HepG2 (cell line): ENCODE measurements around the gene ELAPOR1. TPM values are rescaled to one million over a fixed set of nuclear protein-coding genes. Genes with fewer than 3 reads are reported as not detected.
A peak's percentile ranks its signal among the peaks of the same experiment; 100 is the strongest.

ENCODE experiments used
- ASH2L ChIP-seq: fragments of 300-600, 200-600 bp; sonication (generic); IDR thresholded peaks from 2 replicates; pipeline ENCODE4 v1.7.0; 2017; ENCODE audit warnings: low read depth, mild to moderate bottlenecking, moderate library complexity, mixed read lengths, low read length; ENCODE audit not compliant: insufficient read length
- HNF4G ChIP-seq, 2 experiments: sonication (generic) in 1 of 2; formaldehyde crosslinking in 1 of 2; IDR thresholded peaks; 2 replicates each; pipeline versions ENCODE4 v1.4.0 to v1.6.1; 2011 to 2020; ENCODE audit warnings: borderline replicate concordance in 2 of 2, low read depth in 2 of 2, mild to moderate bottlenecking in 2 of 2, low read length in 1 of 2, missing genetic modification reagents in 1 of 2, moderate library complexity in 1 of 2
- KDM3A ChIP-seq: IDR thresholded peaks from 2 replicates; pipeline ENCODE4 v1.6.1; 2018; ENCODE audit warnings: low read depth, missing compliant biosample characterization
- PRPF4 ChIP-seq: fragments of 200-400 bp; formaldehyde crosslinking; IDR thresholded peaks from 2 replicates; pipeline ENCODE4 v1.6.1; 2016; ENCODE audit warnings: low read length, low read depth; ENCODE audit not compliant: poor library complexity, severe bottlenecking
- SOX5 ChIP-seq: IDR thresholded peaks from 2 replicates; pipeline ENCODE4 v1.6.1; 2016; ENCODE audit warnings: borderline replicate concordance
- SRSF9 ChIP-seq: fragments of 200-400 bp; formaldehyde crosslinking; IDR thresholded peaks from 2 replicates; pipeline ENCODE4 v1.6.1; 2018; ENCODE audit warnings: borderline replicate concordance, mild to moderate bottlenecking, low read depth, low read length; ENCODE audit not compliant: insufficient read depth, poor library complexity, severe bottlenecking
- TBX2 ChIP-seq: sonication (generic); formaldehyde crosslinking; IDR thresholded peaks from 2 replicates; pipeline ENCODE4 v1.5.0; 2020; ENCODE audit warnings: missing genetic modification reagents, mild to moderate bottlenecking, borderline replicate concordance
- YEATS2 ChIP-seq: sonication (generic); formaldehyde crosslinking; IDR thresholded peaks from 2 replicates; pipeline ENCODE4 v1.4.0; 2020; ENCODE audit warnings: missing genetic modification reagents, borderline replicate concordance
- ZBTB21 ChIP-seq: sonication (generic); formaldehyde crosslinking; IDR thresholded peaks from 2 replicates; pipeline ENCODE4 v1.4.0; 2020; ENCODE audit warnings: missing genetic modification reagents
- ZBTB25 ChIP-seq: IDR thresholded peaks from 2 replicates; pipeline ENCODE4 v1.6.1; 2018; ENCODE audit warnings: missing genetic modification reagents
- ZMYM3 ChIP-seq: sonication (generic); formaldehyde crosslinking; IDR thresholded peaks from 2 replicates; pipeline ENCODE4 v1.5.1; 2020; ENCODE audit warnings: mild to moderate bottlenecking, missing genetic modification reagents
- ZNF260 ChIP-seq: sonication (generic); formaldehyde crosslinking; IDR thresholded peaks from 2 replicates; pipeline ENCODE4 v1.4.0; 2020; ENCODE audit warnings: missing genetic modification reagents, low read depth, mild to moderate bottlenecking, borderline replicate concordance
- ZNF335 ChIP-seq: sonication (generic); formaldehyde crosslinking; IDR thresholded peaks from 2 replicates; pipeline ENCODE4 v1.4.0; 2020; ENCODE audit warnings: missing genetic modification reagents
- ZNF766 ChIP-seq: sonication (generic); formaldehyde crosslinking; IDR thresholded peaks from 2 replicates; pipeline ENCODE4 v1.5.0; 2020; ENCODE audit warnings: missing genetic modification reagents, borderline replicate concordance
- ZNF841 ChIP-seq: sonication (generic); formaldehyde crosslinking; IDR thresholded peaks from 2 replicates; pipeline ENCODE4 v1.8.1; 2023; ENCODE audit warnings: missing genetic modification reagents, borderline replicate concordance
- ZSCAN25 ChIP-seq: sonication (generic); formaldehyde crosslinking; IDR thresholded peaks from 2 replicates; pipeline ENCODE4 v1.8.0; 2022; ENCODE audit warnings: mild to moderate bottlenecking, missing genetic modification reagents
- polyA plus RNA-seq, 8 experiments: library from polyadenylated mRNA; depleted of rRNA in 3 of 8; stranded (reverse) in 7 of 8; unstranded in 1 of 8; fragments of >200 nt; fragmentation: Illumina TruSeq in 4 of 8; extraction: Trizol in 4 of 8; gene quantifications; 2 replicates each; pipeline versions ENCODE4 v1.2.1 to v1.2.3, GENCODE V29; 2011 to 2016; ENCODE audit warnings: low read depth in 4 of 8, missing spikeins in 1 of 8, mixed read lengths in 1 of 8; ENCODE audit not compliant: insufficient read depth in 1 of 8
- total RNA-seq, 5 experiments: library from RNA; depleted of rRNA; stranded (reverse); fragments of >200 nt; fragmentation: Illumina TruSeq; extraction: Trizol; gene quantifications; 2 replicates each; pipeline ENCODE4 v1.2.3, GENCODE V29; 2016; ENCODE audit warnings: low read depth in 1 of 5
- TF ChIP-seq, protein P1 (sequence below): sonication (generic); formaldehyde crosslinking; IDR thresholded peaks from 2 replicates; pipeline ENCODE4 v1.4.0; 2020; ENCODE audit warnings: missing genetic modification reagents, borderline replicate concordance
- TF ChIP-seq, protein P2 (sequence below): sonication (generic); formaldehyde crosslinking; IDR thresholded peaks from 2 replicates; pipeline ENCODE4 v1.4.0; 2020; ENCODE audit warnings: missing genetic modification reagents
- TF ChIP-seq, protein P3 (sequence below): sonication (generic); formaldehyde crosslinking; IDR thresholded peaks from 2 replicates; pipeline ENCODE4 v1.4.0; 2020; ENCODE audit warnings: mild to moderate bottlenecking, missing genetic modification reagents, borderline replicate concordance
- TF ChIP-seq, protein P4 (sequence below): sonication (generic); formaldehyde crosslinking; IDR thresholded peaks from 2 replicates; pipeline ENCODE4 v1.4.0; 2020; ENCODE audit warnings: missing genetic modification reagents

Gene ELAPOR1
- total and polyA plus RNA-seq, 2 of the 13 experiments (the other 11 are each of a cell fraction or from before 2014, with no cell fraction given) = 0.13 to 0.20 TPM

GRCh38 chr1:109089242-109090015 lies 24.5 kb upstream of the ELAPOR1 start (continued):
- TF ChIP-seq YEATS2 (CRISPR knock-in tag) (peak; percentile 29; the same call in 1 of the 2 replicates), SRSF9 (no peak), ZMYM3 (CRISPR knock-in tag) (peak; percentile 34; the same call in 1 of the 2 replicates), HNF4G (IDR thresholded peaks at IDR 0.05; ENCODE audit: borderline replicate concordance, low read depth, low read length) (peak; percentile 74), HNF4G (CRISPR knock-in tag; IDR thresholded peaks at IDR 0.05; ENCODE audit: borderline replicate concordance, low read depth) (no peak; the same call in 1 of the 2 replicates), ZBTB21 (no peak), ZNF260 (CRISPR knock-in tag) (no peak), PRPF4 (peak; percentile 43), ZSCAN25 (CRISPR knock-in tag) (no peak), ASH2L (peak; percentile 55), ZNF766 (0 out of 2 replicates have a peak, but pooled peaks have one; percentile 32), KDM3A (CRISPR knock-in tag) (peak; percentile 27; the same call in 1 of the 2 replicates), TBX2 (CRISPR knock-in tag) (peak; percentile 76), ZNF841 (CRISPR knock-in tag) (no peak), SOX5 (CRISPR knock-in tag) (peak; percentile 64; the same call in 1 of the 2 replicates), ZNF335 (CRISPR knock-in tag) (peak; percentile 82; the same call in 1 of the 2 replicates), ZBTB25 (CRISPR knock-in tag) (peak; percentile 82)
- TF ChIP-seq, protein P1, sequence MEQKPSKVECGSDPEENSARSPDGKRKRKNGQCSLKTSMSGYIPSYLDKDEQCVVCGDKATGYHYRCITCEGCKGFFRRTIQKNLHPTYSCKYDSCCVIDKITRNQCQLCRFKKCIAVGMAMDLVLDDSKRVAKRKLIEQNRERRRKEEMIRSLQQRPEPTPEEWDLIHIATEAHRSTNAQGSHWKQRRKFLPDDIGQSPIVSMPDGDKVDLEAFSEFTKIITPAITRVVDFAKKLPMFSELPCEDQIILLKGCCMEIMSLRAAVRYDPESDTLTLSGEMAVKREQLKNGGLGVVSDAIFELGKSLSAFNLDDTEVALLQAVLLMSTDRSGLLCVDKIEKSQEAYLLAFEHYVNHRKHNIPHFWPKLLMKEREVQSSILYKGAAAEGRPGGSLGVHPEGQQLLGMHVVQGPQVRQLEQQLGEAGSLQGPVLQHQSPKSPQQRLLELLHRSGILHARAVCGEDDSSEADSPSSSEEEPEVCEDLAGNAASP (CRISPR knock-in tag) = peak; percentile 47; the same call in 1 of the 2 replicates
- TF ChIP-seq, protein P2, sequence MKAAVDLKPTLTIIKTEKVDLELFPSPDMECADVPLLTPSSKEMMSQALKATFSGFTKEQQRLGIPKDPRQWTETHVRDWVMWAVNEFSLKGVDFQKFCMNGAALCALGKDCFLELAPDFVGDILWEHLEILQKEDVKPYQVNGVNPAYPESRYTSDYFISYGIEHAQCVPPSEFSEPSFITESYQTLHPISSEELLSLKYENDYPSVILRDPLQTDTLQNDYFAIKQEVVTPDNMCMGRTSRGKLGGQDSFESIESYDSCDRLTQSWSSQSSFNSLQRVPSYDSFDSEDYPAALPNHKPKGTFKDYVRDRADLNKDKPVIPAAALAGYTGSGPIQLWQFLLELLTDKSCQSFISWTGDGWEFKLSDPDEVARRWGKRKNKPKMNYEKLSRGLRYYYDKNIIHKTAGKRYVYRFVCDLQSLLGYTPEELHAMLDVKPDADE (CRISPR knock-in tag) = 0 out of 2 replicates have a peak, but pooled peaks have one; percentile 4
- TF ChIP-seq, protein P3, sequence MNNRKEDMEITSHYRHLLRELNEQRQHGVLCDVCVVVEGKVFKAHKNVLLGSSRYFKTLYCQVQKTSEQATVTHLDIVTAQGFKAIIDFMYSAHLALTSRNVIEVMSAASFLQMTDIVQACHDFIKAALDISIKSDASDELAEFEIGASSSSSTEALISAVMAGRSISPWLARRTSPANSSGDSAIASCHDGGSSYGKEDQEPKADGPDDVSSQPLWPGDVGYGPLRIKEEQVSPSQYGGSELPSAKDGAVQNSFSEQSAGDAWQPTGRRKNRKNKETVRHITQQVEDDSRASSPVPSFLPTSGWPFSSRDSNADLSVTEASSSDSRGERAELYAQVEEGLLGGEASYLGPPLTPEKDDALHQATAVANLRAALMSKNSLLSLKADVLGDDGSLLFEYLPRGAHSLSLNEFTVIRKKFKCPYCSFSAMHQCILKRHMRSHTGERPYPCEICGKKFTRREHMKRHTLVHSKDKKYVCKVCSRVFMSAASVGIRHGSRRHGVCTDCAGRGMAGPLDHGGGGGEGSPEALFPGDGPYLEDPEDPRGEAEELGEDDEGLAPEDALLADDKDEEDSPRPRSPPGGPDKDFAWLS (CRISPR knock-in tag) = no peak
- TF ChIP-seq, protein P4, sequence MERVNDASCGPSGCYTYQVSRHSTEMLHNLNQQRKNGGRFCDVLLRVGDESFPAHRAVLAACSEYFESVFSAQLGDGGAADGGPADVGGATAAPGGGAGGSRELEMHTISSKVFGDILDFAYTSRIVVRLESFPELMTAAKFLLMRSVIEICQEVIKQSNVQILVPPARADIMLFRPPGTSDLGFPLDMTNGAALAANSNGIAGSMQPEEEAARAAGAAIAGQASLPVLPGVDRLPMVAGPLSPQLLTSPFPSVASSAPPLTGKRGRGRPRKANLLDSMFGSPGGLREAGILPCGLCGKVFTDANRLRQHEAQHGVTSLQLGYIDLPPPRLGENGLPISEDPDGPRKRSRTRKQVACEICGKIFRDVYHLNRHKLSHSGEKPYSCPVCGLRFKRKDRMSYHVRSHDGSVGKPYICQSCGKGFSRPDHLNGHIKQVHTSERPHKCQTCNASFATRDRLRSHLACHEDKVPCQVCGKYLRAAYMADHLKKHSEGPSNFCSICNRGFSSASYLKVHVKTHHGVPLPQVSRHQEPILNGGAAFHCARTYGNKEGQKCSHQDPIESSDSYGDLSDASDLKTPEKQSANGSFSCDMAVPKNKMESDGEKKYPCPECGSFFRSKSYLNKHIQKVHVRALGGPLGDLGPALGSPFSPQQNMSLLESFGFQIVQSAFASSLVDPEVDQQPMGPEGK = 0 out of 2 replicates have a peak, but pooled peaks have one; percentile 41
